Measurements from ENCODE around the gene MTIF3.
"Not testable (repeated sequence)": the region's sequence is repeated elsewhere in the genome, so short reads cannot be mapped to it uniquely, and the experiment has no call there.

The MTIF3 gene

GRCh38 chr13:27411341-27411740 lies 39.0 kb downstream of the MTIF3 start:
- peak; percentile 31 to 49 for DNase-seq

DNA sequence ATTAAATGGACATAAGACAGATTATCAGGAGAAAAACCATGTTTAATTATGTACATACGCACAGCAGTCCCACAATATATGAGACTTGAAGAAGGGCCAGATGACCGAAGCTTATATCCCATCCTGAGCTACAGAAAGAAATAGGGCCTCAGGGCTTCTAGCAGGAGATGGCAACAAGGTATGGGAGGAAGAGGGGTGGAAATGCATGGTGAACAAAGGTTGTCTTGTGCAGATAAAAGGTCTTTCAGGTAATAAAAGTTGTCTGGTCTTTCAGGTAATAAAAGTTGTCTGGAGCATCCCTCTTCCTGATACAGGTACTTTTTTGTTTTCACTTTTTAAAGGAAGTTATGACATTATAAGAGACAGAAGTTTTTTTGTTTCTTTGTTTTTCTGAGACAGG lies 41.4 kb downstream of the MTIF3 start:
- no peak for DNase-seq

DNA sequence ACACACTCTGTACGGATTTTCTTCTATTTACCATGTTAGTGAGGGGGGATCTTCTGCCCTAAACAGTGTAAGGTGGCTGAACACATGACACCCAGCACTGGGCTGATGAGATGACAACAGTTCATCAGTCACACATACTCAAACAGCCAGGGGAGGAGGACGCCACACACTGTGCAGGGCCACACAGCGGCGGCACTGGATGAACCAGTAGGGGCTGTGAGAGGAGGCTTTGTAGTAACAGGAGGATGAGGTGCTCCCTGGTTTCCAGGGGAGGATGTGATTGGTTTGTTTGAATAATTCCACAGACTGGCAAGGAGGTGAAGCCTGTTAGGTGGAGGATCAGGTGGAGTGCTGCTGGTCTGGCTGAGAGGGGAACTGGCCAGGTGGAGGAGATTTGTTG lies 42.3 kb downstream of the MTIF3 start:
- no peak for DNase-seq

GRCh38 chr13:27406178-27406939 lies 44.0 kb downstream of the MTIF3 start:
- peak; percentile 38 to 39 for DNase-seq

GRCh38 chr13:27405546-27406134 lies 44.7 kb downstream of the MTIF3 start:
- no peak for DNase-seq

- DNase-seq: no peak
Measured at GRCh38 chr13:27404680-27405079, 45.7 kb downstream of the MTIF3 start.

GRCh38 chr13:27403727-27404385 lies 46.5 kb downstream of the MTIF3 start:
- DNase-seq: no peak

- no peak for DNase-seq
Measured at GRCh38 chr13:27403203-27403678, 47.1 kb downstream of the MTIF3 start.

DNA sequence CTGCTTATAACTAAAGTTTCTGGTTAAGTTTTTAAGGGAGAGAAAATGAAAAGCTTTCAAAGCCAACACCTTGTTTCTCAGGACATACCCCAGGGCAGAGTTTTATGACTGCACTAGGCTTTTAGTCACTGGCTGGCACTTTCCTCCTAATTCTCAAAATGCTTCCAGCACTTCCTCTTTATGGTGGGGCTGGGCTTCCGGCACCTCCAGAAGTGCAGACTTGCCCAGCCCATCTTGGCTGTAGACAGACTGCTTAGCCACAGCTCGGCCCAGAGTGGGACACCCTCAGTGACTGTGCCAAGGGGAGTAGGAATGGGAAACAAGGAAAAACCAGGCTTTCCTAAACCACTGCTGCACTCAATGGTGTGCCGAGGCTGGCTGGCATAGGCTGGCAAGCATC lies 49.2 kb downstream of the MTIF3 start:
- DNase-seq: peak; percentile 23 to 64

DNA sequence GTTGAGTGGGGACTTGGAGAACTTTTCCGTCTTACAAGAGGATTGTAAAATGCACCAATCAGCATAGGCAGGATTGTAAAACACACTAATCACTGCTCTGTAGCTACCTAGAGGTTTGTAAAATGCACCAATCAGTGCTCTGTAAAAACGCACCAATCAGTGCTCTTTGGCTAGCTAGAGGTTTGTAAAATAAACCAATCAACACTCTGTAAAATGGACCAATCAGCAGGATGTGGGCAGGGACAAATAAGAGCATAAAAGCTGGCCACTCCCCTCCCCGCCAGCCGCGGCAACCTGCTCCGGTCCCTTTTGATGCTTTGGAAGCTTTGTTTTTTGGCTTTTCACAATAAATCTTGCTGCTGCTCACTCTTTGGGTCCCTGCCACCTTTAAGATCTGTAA lies 50.0 kb downstream of the MTIF3 start:
- DNase-seq: not testable (repeated sequence)

DNA sequence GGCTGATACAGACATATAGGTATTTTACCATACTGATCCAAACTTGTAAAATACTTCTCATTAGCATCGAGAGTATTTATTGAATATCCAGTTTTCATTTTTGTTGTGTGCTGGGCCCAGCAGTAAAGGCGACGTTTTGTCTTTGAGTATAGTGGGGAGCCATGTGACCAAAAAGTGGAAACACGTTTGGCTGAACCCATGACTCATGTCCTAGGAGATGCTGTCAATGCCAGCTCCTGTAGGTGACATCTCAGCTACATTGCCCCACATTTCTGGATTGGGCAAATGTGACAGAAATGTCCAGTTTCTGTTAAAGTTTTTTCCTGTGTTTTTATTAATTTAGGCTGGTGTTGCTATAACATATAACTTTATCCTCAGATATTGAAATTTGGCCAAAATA lies 52.0 kb downstream of the MTIF3 start:
- no peak for DNase-seq

DNA sequence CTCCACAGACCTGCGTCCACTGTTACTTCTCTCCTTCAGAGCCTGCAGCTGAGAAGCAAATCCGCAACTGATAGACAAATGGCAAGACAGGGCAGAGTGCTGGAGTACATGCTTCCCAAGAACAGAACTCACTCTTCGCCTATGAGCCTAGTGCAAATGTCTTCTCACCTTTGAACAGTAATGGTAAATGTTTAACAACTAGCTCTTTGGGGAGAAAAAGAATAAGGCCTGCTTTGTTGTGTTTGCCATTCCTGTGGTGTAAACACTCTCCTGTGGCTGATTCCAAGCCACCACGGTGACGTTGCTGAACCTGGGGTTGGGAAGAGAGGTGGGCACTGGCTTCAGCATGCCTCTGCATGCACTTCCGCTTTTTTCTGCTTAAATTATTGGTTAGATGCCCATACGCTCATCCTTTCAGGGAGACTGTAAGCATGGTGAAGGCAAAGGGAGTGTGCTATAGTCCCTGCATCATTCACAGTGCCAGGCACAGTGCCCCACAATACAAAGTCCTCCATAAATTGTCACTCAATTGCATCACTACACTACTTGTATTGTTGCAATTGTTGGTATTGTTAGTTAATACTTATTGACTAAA lies 54.0 kb downstream of the MTIF3 start:
- DNase-seq: no peak

DNA sequence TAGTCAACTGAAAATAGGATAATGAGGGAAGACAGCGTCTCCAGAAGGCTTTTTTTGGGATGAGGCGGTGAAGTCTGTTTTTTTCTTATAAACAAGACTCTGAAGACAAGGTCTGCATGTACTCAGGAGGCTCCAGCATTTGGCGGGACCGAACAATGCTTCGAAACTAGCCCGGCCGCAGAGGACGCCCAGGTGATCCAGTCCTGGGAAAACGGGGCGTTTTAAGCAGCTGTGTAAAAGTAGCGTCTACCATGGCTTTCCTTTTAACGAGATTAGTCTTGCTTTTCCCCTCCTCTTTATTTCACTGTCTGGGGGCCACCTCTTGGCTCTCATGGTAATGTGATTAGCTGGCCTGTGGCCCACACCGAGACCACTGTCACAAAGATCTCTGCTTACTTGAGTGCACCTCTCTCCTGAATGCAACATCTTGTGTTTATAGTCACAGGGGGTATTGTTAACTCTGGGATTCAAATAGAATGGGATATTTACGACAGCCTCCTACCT lies 55.3 kb downstream of the MTIF3 start:
- DNase-seq: no peak

- DNase-seq: no peak
Measured at GRCh38 chr13:27393101-27393500, 57.3 kb downstream of the MTIF3 start.

GRCh38 chr13:27391471-27391870 lies 58.9 kb downstream of the MTIF3 start:
- DNase-seq: peak; percentile 9 to 15

DNA sequence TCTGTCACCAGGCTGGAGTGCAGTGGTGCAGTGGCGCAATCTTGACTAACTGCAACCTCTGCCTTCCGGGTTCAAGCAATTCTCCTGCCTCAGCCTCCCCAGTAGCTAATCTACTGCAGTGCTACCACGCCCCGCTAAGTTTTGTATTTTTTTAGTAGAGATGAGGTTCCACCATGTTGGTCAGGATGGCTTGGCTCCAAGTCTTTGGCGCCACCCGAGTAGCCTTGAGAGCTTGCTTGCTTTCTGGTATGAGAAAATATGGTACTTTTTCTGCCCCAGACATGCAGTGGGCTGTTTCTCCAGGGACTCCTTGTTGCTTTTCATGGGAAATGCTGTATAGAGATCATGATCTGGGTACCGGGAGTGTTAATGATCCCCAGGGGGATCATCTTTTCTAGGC lies 60.5 kb downstream of the MTIF3 start:
- DNase-seq: no peak

- no peak for DNase-seq
Measured at GRCh38 chr13:27388241-27388640, 62.1 kb downstream of the MTIF3 start.
